GM19328 (cell line): ENCODE results near the gene WFDC10A.
"Not testable (repeated sequence)": the region's sequence is repeated elsewhere in the genome, so short reads cannot be mapped to it uniquely, and the experiment has no call there.

Experiments used
- ATAC-seq: cut with Tn5 transposase; IDR thresholded peaks from one replicate; pipeline ENCODE4 v1.9.1; 2021; ENCODE audit warnings: mild to moderate bottlenecking, moderate library complexity; ENCODE audit not compliant: unreplicated experiment

The WFDC10A gene

DNA sequence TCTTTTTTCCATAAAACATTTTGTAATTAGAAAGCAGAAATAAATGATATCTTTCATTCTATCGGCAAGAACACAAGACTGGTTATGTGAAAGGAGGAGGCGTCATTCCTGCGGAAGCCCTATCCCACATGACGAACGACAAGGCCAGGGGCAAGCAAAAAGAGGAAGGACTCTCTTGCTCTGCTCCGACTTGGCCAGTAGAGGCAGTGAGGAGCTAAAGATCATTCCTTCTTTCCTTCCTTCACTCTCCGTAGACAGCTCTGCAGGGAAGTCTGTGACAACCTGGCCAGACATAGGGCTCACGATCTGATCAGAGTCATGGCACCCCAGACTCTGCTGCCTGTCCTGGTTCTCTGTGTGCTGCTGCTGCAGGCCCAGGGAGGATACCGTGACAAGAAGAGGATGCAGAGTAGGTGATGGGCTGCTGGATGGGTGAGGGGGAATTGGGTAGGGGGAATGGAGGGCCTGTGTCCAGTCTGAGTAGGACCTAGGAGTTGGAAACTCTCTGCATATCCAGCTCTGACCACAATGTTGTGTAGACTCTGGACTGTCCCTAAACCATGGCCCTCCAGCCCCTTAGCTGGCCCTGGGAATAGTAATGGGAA lies at the start of gene WFDC10A:
Gene WFDC10A (plus strand): TSS at position 244 of the 605 bp plus-strand sequence. CDS start 75 bp downstream, at position 319.
- no peak for ATAC-seq

DNA sequence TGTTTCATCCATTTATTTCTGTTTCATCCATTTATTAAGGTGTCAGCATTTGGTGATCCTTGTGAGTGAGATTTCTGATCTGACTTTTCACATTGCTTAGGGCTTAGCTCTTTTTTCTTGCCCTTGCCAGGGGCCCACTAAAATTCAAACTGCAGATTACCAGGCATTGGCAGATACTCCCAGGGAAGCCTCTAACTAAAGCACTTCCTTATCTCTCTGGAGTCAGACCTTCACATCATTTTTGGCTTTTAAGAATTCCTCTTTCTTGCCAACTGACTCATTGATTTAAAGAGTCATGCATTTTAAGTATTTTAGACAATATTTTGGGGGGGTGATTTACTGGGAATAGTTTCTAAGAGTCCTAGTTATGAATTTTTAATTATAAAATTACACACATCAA lies 47.8 kb upstream of the WFDC10A start:
- ATAC-seq, result no peak

DNA sequence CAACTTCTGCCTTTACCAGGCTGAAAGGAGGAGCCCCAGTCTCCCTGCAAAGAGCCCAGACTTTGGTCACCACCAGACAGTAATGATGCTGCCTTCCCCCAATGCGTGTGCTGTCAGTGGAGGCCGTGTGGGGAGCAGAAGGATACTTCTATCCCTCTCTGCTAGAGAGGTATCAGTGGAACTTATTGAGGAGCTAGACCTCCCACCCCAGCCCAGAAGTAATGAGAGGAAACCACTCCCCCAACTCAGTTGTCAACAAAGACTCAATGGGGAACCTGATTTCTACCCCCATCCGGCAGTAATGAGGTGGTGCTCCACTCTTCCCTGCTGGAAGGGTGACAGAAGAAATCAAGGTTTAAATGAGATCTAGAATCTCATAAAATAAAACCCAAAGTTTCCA lies 46.0 kb upstream of the WFDC10A start:
- ATAC-seq, result no peak

DNA sequence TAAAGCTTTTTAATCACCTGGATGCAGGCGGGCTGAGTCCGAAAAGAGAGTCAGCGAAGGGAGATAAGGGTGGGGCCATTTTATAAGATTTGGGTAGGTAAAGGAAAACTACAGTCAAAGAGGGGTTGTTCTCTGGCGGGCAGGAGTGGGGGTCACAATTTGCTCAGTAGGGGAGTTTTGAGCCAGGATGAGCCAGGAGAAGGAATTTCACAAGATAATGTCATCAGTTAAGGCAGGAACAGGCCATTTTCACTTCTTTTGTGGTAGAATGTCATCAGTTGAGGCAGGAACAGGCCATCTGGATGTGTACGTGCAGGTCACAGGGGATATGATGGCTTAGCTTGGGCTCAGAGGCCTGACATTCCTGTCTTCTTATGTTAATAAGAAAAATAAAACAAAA lies 45.2 kb upstream of the WFDC10A start:
- ATAC-seq, result not testable (repeated sequence)

DNA sequence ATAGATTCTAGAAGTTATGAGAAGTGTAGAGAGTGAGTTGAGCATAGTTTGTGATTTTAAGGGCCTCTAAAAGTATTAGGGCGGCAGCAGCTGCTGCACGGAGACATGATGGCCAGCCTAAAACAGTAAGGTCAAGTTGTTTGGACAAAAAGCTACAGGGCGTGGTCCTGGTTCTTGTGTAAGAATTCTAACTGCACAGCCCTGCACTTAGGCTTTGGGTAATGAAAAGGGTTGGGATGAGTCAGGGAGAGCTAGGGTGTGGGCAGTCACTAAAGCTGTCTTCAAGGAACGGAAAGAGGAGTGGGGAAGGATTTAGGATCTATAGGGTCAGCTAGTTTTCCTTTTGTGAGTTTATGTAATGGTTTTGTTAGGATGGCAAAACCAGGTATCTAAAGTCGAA lies 43.6 kb upstream of the WFDC10A start:
- ATAC-seq, result not testable (repeated sequence)

DNA sequence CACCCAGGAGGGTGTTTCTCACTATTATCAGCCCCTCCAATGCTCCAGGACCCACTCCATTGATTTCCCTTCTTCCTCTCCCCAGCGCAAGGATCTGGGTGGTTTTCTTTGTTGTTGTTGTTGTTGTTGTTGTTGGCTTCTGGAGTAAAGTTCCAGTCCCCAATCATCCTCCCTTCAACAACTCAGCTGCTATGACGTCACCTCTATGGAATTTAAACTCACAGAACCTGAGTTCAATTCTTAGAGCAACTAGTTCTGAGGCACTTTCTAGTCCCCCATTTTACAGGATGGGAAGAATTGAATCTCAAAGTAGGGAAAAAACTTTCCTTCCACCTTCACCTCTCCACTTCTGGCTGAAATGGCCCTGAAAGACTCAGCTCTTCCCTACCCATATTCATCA lies 40.7 kb upstream of the WFDC10A start:
- ATAC-seq, result no peak

DNA sequence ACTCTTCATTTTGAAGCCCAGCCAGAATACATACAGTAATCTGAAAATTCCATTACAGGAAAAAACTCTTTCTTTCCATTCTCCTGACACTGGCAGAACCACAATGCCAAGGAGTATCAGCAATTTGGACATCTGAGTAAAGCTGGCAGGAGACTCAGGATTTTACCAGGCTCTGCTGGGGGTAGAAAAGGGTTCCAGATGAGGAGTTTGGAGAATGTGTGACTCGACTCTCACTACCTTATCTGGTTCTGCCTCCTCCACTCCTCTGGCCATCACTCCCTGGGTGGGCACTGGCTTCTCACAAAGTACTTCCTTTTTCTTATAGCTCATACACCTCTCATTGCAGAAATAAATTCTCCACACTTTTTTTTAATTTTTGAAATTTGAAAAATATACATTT lies 39.8 kb upstream of the WFDC10A start:
- no peak for ATAC-seq

DNA sequence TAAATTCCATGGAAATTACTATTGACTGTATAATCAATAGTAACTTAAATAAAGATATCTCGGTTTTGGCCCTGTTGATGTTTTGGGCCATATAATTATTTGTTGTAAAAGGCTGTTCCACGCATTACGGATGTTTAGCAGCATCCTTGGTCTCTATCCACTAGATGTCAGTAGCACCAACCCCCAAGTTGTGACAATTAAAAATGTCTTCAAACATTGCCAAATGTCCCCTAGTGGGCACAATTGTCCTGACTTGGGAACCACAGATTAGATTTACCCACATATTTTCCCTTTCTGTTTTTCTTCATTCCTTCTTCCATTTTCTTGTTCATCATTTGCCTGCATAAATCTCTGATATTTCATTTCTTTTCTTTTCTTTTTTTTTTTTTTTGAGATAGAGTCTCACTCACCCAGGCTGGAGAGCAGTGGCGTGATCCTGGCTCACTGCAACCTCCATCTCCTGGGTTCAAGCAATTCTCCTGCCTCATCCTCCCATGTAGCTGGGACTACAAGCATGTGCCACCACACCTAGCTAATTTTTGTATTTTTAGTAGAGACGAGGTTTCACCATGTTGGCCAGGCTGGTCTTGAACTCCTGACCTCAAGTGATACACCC lies 36.9 kb upstream of the WFDC10A start:
- no peak for ATAC-seq

DNA sequence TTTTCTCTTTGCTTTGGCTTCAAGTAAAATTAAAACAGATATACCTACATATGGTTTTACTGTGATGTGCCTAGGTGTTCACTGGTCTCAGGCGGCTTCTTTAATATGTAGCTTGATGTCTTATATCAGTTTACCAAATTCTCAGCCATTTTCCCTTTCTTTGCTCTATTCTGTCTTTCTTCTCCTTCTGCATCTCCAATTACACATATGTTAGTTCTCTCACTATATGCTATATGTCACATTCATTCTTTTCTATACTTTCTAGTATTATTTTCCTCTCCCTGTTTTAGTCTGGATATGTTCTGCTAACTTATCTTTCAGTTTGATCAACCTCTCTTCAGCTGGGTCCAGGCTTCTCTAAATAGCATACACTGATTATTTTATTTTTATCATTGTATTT lies 36.0 kb upstream of the WFDC10A start:
- no peak for ATAC-seq

DNA sequence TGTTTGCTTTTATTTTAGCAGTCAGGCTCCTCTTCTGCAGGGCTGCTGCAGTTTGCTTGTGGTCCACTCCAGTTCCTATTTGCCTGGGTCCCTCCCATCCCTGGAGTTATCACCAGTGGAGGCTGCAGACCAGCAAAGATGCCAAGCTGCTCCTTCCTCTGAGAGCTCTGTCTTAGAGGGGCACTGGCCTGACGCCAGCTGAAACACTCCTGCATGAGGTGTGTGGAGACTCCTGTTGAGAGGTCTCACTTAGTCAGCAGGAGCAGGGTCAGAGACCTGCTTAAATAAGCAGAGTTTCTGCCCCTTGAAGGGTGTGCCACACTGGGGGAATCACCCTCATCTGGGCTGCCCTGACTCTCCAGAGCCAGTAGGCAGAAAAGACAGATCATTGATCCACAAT lies 34.3 kb upstream of the WFDC10A start:
- no peak for ATAC-seq

DNA sequence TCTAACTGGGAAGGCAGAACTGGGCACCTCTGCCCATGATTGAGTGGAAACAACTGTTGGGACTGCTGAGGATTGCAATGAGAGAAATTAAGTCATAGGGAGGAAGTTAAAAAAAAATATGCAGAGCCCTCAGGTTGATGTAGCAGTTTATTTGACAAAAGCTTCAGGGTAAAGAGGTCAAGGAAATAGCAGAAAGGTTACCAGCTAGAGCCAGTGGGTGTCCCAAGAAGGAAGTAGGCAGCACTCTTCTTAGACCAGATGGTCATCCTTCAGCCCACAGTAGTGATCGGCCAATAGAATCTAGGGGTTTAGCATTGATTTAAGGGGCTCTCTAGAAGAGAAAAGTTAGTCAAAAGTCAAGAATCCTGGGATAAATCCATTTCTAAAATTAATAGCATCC lies 21.7 kb upstream of the WFDC10A start:
- ATAC-seq, result no peak

DNA sequence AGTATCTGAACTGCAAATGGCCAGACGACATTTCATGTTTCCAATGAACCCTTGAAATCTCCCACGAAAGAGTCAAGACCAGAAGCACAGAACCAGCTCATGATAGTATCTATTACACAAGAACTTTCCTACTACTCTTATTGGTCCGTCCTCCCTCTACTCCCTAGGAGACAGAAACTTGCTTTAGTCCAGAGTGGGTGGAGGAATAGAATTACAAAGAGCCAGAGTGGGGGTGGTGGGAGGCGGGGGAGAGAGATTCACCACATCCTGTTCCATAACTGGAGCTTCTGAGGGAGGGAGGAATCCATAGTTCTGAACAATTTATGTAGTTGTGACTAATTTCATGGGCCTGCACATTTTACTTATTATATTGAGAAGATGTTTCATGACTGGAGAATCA lies 18.5 kb upstream of the WFDC10A start:
- ATAC-seq, result no peak

DNA sequence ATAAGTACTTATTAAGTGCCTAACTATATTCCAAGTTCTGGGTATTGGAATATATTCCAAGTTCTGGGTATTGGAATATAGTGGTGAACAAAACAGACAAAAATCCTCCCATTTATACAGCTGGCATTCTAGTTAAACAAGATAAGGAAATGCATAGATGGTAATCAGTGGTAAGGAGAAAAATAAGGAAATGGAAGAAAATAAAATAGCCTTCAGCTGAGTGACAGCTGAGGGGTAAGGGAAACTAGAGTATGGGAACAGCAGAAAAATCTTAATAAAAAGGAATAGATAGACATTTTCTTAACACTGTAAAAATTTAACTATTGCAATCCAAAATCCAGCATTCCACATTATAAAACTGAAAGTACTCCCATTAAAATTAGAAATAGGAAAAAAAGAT lies 17.2 kb upstream of the WFDC10A start:
- ATAC-seq, result no peak

DNA sequence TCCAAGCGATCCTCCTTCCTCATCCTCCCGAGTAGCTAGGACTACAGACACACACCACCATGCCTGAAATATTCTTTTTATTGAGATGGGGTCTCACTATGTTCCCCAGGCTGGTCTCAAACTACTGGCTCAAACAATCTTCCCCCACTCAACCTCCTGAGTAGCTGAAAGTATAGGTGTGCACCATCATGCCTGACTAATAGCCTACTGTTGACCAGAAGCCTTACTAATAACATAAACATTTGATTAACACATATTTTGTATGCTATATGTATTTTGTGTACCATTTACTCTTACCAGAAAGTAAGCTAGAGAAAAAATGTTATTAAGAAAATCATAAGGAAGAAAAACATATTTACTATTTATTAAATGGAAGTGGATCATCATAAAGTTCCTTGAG lies 11.9 kb upstream of the WFDC10A start:
- ATAC-seq, result no peak

DNA sequence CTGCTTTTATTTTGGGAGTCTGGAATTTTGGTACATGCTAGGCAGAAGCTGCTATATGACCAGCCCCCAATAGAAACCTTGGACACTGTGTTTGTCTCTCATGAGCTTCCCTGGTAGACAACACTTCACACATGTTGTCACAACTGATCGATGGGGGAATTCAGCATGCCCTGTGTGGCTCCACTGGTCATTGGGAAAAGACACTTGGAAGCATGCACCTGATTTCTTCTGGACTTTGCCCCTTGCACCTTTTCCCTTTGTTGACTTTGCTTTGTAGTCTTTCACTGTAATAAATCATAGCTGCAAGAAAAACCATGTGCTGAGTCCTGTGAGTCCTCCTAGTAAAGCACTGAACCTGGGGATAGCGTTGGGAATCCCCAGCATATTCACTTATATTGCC lies 7.9 kb upstream of the WFDC10A start:
- ATAC-seq, result no peak

DNA sequence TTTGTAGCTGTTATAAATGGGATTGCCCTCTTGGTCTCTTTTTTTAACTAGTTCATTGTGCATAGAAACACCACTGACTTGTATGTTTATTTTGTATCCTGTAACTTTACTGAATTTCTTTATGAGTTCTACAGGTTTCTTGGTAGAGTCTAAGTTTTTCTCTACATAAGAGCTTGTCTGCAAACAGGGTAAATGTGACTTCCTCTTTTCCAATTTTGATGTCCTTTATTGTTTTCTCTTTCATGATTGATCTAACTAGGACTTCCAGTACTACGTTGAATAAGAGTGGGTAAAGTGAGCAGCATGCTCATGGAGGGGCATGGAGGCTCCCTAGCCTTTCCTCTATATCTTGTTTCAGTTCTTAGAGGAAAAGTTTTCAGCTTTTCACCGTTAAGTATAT lies 3.0 kb upstream of the WFDC10A start:
- no peak for ATAC-seq

DNA sequence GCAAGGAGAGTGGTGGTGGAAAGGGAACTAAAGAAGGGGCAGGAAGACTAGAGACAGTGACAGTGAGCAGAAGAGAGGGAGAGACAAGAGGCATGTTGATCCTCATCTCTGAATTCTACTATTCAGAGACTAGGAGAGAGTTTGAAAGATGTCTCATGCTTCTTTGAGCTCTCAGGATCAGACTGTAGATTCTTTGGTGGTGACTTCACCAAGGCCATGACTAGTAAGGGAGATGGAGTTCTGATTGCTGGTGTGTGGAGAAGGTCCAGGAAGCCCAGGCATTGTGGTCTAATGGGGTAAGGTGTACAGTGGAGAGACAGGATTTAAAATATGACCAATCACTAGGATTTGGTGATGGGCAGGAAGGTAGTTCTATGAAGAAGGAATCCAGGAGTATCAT lies 832 bp downstream of the WFDC10A start:
- no peak for ATAC-seq

DNA sequence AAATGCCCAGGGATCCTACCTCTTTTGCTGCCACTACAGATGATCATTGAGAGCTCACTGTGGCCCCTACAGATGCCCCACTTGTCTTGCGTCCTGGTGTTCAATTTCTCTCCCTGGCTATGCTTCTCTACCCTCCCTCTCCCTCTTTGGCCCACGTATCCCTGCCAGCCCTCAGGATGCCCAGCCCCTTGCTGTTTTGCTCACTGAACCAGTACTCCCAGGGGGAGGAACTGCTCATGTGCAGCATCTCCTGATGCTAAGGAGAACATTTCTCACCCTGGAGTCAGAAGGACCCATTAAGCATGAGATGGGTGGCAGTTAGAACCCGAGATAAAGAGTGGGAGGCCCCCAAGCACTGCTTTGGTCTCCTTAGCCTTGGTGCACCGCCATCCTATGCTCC lies 1.6 kb downstream of the WFDC10A start, which contains the start of gene WFDC9:
Gene WFDC9 (minus strand): TSS at position 101 of the 400 bp plus-strand sequence. CDS start 21,103 bp downstream, outside the sequence.
- no peak for ATAC-seq

DNA sequence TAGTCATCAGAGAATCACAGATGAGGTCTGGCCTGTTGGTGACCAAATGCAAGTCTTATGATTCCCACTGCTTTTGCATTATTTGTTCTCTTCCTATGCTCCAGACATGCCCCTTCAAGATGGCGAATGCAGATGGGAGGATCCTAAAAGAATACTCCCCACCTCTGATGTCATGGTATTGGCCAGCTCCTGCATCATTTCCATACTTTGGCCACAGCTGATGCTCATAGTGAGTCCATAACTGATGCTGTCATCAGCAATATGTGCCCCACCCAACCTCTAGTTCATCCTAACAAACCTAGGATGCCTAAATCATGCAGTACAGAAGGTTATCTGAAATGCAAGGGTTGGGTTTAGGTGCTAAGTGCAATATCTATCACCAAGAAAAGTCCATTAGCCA lies 7.0 kb downstream of the WFDC10A start:
- ATAC-seq, result no peak

DNA sequence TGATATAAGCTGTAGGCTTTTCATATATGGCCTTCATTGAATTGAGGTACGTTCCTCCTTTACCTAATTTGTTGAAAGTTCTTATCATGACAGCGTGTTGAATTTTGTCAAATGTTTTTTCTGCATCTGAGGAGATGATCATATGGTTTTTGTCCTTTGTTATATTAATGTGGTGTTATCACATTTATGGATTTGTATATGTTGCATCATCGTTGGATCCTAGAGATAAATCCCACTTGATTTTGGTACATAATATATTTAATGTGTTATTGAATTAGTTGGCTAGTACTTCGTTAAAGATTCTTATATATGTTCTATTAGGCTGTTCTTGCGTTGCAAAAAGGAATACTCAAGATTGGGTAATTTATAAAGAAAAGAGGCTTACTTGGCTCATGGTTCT lies 10.1 kb downstream of the WFDC10A start:
- no peak for ATAC-seq

DNA sequence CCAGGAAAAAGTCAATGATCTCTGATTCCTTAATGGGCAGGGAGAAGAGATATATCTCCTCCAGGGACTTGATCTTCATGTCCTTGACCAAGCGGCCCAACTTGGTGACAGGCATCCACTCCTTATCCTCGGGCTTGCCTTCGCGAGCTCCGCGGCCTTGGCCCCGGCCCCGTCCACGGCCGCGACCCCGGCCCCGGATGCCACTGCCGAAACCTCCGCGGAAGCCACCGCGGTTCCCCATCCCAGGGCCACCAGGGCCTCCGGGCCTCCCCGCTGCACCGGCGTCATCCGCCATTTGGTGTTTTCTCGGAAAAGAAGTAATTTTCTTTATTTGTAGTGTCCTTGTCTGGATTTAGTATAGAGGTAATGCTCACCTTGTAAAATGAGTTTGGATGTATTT lies 11.5 kb downstream of the WFDC10A start:
- ATAC-seq, result not testable (repeated sequence)

DNA sequence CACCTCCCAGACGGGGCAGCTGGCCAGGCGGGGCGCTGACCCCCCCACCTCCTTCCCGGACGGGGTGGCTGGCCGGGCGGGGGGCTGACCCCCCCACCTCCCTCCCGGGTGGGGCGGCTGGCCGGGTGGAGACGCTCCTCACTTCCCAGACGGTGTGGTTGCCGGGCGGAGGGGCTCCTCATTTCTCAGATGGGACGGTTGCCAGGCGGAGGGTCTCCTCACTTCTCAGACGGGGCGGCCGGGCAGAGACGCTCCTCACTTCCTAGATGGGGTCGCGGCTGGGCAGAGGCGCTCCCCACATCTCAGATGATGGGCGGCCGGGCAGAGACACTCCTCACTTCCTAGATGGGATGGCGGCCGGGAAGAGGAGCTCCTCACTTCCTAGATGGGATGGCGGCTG lies 16.3 kb downstream of the WFDC10A start:
- not testable (repeated sequence) for ATAC-seq

DNA sequence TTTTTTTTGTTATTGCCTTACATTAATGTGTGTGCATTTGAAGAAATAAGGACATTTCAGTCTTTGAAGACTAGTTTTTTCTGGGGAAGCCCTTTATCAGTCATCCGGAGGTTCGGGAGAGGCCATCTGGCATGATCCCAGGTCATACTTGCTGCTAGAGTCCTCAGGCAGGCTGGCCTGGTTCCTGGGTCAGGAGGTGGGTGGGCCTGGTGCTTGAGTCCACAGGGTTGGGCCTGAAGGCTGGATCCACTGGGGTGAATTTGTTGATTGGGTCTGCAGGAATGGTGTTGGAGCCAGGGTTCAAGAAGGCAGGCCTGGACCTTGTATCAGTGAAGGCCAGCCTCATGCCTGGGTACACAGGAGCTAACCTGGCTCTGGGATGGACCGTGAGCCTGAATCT lies 17.3 kb downstream of the WFDC10A start:
- no peak for ATAC-seq
